GM13977 (cell line): Measurements from ENCODE around the gene GALNT16.

ENCODE experiments used
- DNase-seq: peaks from one replicate; pipeline ENCODE4 v3.0.0; 2012; ENCODE audit warnings: low spot score
- CTCF ChIP-seq: IDR thresholded peaks from 2 replicates; pipeline ENCODE4 v1.5.1; 2012; ENCODE audit warnings: mild to moderate bottlenecking, control low read depth; ENCODE audit not compliant: insufficient read depth; ENCODE audit errors: extremely low read depth, missing control alignments
- in situ Hi-C: fragments of 300-500 bp; cut with MboI; formaldehyde crosslinking; loops from one replicate; pipeline ENCODE4 v1.12.0; 2022; ENCODE audit warnings: low sequenced_read_pairs, low pct_unique_long_range_greater_than_20kb, mixed read lengths, inconsistent platforms; ENCODE audit not compliant: unreplicated experiment

Gene GALNT16

DNA sequence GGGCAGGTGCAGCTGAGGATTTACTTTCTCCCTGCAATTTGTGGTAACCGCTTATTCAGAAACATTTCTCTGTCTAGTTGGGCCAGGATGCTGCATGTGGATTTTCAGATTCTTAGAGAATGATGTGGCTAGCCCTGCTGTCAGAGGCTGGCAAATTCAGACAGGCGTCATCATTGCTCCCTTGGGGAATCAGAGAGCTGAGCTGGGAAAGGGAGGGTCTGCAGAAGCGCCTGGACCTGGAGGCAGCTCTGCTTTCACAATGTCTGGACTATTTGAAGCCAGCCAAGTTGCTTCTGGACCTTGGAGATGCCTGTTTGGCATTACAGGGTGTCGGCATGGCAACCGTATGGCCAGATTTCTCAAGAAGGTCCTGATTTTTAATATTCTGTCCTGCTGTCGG, 3.4 kb downstream of the GALNT16 start:
- DNase-seq, result no peak
- in situ Hi-C loops, result no loop called here
- TF ChIP-seq CTCF, result no peak

DNA sequence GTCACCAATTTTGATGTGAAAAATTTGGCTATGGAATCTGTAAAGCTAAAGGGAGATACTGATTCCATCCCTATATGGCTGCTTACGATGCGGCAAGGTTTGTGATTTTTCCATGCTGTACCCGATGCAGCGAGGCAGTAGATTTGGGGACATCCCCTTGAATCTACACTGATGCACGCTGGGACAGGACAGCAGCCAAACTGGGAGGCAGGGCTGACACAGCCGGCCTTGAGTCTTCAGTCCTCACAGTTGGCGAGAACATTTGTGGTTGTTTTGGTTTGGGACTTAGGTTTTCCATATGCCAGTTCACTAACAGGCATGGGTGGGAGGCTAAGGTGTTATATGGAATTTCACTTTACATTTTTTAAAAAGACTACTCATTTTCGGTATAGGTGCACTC, 3.8 kb downstream of the GALNT16 start:
- DNase-seq, result no peak
- in situ Hi-C loops, result no loop called here
- TF ChIP-seq CTCF, result no peak

- no peak for TF ChIP-seq CTCF
- in situ Hi-C loops, result no loop called here
- DNase-seq, result no peak
Observed at GRCh38 chr14:69266572-69267345, 6.8 kb downstream of the GALNT16 start.

GRCh38 chr14:69267492-69267891, 7.5 kb downstream of the GALNT16 start:
- TF ChIP-seq CTCF, result no peak
- in situ Hi-C loops, result no loop called here
- no peak for DNase-seq

DNA sequence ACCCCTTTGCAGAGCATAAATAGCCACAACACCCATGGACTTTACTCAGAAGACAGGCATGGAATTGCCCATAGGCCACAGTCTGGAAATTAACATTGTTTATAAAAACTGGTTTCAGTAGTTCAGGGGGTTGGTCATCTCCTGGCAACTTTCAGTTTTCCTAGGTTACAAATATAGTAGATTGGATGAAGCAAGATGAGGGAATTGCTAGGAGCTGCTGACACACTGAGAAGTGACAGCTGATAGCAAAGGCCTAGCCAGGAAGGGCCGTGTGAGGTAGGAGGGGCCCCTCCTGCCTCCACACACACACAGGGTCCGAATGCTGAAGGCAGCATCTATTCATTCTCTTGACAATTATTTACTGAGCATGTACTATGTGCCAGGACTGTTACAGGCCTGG, 8.3 kb downstream of the GALNT16 start:
- DNase-seq, result no peak

GRCh38 chr14:69268763-69269162, 8.8 kb downstream of the GALNT16 start:
- no peak for DNase-seq
- TF ChIP-seq CTCF, result no peak
- in situ Hi-C loops, result no loop called here

More for the DNA sequence above, 8.3 kb downstream of the GALNT16 start:
- no peak for TF ChIP-seq CTCF
- in situ Hi-C loops, result no loop called here
